COLO668 (cell line): ENCODE results near the gene LSM12.
"Not testable (repeated sequence)": the region's sequence is repeated elsewhere in the genome, so short reads cannot be mapped to it uniquely, and the experiment has no call there.

Experiments
- DNase-seq: peaks from one replicate; lab custom pipeline; 2025; ENCODE audit not compliant: unreplicated experiment; lab: John Stamatoyannopoulos, UW

The LSM12 gene

DNA sequence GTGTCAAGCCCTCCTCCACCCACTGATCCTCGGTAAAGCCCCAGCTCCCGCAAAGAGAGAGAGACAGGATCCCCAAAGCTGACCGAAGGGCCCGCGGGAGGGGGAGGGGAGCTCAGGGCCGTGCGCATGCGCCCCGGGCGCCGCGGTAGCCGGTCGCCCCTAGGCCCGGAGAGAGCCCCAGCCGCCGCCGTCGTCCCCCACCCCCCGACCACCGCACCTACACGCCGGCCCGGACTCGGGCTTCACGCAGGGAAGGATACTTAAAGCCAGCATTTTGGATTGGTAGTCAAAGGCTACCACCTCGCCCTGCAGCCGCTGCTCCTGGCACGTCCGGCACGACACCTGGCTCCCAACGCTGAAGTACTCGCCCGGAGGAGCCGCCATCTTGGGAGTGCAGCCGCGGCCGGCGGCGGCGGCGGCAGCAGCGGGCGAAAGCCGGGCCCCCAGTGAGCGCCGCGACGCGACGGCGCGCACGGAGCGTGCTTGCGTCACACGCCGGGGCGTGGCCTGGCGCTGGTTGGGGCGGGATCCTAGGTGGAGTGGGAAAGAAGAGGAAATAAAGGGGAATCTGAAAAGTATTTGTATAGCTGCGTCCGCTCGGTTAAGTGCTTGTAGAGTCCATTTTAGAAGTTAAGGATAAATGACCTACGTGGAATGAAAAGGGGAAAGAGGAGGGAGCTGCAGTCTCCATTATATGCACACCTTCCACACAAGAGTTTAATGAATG is at the start of gene LSM12:
LSM12 (minus strand) TSS at position 468 of the 727 bp plus-strand sequence; CDS start at position 384, 84 bp downstream.
- peak; percentile 90 for DNase-seq

DNA sequence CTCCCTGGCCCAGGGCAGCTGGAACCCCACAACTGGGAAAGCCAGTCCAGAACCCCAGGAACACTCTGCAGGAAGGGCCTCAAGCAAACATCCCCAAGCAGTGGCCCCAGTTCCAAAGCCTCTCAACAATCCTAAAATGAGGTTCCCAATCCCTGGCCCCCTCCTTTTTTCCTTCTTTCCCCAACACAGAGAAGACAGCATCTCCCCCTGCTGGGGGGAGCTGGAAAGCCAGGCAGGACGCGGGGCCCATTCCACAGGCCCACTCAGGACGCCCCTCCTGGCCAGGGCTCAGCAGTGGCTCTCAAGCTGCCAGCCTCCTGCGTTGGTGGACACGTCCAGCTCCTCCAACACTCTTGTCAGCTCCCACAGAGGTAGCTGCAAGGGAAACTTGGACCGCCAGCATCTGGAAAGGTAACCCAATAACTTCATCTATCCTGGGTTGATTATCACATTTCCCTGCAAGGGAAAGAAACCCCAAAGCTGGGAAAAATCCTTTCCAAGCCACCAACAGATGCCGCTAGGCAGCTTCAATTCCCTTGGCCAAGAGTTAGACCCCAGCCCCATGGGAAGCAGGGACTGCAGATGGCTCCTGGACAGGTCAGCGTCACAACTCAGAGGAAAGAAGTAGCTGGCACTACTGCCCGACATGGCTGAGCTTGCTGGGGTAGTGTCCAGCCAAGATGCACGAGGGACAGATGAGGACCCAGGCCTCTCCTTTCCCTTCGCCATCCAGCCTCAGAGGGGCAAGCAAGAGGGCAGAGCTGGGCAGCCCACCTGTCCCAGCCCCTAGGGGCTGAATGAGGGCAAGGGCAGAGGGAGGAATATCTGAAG is 49.3 kb upstream of the LSM12 start:
- DNase-seq: peak; percentile 28

DNA sequence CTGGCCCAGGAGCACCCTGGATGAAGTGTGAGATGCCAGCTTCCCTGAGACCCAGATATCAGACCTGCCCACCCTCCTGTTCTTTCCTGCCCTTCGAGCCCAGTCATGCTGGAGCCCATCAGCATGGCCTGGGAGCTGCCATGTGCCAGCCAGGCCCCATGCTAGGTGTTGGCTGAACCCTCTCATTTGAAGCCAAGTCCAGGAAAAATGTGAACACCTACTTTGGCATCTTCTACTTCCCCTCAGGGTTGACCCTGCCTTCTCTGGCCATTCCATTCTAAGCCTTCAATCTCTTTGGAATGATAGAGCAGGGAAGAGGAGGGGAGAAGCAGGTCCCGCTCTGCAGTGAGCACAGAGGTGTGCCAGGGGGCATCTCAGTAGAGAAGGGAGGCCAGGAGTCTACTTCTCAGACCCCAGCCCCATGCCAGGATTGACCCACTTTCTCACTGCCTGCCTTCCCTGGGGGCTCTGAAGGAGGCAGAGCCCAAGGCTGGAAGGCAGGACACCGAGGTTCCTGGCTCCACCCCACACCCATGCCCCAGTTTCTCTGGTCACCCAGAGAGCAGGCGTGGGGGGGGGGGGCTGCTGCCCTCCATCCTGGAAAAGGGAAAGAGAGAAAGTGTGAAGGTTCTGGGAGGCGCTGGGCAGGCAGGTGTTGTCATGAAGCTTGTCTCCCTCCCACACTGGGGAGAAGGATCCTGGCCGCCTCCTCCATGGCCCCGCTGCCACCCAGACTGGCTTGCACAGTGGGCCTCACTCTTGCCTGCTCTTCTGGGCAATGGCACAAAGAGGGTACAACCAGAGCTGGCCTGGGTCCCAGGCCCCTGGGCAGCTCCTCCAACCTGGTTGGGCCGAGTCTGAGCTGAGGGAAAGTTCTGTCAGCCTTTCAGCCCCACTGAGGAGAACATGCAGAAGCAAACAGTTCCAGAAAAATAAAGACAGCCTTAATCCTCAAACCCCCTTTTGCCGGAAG is 47.7 kb upstream of the LSM12 start:
- no peak for DNase-seq

DNA sequence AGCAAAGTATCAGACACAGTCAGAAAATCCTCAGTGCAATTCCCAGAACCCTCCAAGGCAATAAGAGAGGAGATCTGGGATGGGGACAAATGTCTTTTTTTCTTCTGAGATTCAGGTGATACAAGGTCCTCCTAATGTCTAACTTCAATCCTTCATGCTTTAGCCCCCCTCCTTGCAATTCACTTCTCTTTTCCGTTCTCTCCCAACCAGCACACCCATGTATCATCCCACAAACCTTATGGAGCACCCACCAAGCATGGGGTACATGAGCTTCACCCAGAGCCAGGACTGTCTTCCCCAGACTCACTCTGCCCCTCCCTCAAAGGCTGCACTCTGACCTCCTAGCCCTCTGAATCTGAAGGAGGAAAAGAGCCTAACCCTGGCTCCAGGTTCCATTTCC is 46.9 kb upstream of the LSM12 start:
- no peak for DNase-seq

DNA sequence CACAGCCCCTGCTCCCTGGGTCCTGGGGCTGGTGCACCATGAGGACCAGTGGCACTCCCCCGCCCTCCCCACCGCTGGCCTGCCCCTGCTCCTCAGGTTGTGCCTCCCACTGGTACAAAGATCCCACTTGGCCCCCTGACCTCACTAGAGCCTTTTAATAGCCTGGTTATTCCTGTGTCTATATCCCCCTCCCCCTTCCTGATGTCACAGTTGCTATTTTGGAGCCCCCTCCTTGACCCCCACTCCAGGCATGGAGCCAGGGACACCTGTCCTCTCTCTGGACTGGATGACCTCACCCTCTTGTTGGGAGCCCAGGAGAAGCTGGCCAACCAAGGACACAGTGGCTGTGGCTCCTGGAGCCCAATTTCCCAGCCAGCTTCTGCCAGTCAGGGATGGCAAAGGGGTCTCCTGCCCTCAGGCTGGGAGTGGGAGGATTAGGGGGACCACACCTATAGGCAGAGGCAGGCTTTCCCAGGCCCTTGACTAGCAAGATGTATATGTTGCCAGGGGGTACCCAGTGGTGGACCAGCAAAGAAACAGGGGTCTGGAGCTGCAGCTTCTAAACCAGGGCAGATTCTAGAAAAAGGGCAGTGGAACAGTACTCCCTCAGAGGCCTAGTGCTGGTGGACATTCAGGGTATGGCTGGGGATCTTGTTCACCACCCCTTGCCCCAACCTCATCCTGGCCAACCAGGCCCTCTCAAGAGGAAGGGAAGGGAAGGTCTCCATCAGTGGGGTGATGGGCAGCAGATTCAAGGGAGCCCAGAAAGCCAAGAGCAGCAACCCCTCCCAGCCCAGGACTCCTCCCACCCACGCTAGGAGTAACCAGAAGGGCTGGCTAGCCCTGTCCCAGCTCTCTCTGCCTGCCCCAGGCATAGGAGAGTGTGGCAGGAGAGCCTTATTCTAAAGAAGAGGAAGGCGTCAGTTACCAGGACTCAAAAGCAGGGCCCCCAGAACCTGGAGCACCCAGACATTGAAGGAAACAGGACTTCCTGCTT is 46.1 kb upstream of the LSM12 start:
- peak; percentile 13 for DNase-seq

DNA sequence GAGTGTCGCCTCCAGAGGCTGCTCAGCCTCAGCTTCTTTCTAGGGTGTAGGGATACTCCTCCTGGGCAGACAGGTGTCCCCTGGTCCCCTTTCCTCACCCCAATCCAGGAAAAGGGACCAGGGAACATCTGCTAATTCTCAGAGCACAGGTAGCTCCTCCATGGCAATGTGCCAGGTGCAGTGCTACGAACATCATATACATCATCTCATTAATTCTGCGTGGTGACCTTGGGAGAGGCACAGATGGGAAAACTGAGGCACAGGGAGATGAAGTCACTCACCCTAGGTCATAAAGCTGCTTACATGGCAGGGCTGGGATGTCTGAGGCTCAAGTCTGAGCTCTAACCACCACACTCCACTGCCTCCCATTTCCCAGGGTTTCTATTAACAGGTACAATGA is 45.3 kb upstream of the LSM12 start:
- DNase-seq: peak; percentile 18

DNA sequence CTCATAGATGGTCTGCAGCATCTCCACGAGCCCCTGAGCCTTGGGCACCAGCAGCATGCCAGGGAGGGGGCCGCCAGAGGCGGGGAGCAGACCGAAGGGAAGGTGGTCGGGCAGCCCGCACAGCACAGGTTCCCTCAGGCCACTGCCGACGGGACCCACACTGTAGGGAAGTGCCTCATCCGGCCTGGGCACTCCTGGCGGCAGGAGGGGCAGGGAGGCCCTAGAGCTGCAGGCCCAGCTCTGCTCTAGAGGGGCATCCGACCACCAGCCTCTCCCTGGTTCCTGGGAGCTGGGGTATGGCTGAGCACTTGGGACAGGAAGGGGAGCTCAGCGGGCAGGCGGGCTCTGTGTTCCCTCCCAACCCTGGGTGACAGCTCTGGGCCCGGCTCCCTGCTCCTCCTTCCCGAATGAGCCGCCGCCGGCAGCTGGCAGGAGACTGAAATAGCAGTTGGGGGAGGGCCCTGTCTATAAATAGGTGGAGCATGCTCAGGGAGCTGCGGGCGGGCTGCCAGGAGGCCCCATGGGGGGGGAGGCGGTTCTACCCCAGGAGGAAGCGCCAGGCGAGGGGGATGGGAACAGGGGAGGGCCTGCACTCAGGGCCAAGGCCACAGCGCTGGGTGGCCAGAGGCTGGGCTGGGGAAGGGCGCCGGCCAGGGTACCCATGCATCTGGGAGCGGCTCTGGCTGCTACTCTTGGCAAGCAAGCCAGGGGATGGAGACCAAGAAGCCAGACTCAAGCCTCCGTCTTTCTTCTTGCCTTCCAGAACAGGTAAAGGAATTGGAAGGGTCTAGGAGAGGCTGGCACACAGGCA is 44.6 kb upstream of the LSM12 start:
- peak; percentile 94 for DNase-seq

DNA sequence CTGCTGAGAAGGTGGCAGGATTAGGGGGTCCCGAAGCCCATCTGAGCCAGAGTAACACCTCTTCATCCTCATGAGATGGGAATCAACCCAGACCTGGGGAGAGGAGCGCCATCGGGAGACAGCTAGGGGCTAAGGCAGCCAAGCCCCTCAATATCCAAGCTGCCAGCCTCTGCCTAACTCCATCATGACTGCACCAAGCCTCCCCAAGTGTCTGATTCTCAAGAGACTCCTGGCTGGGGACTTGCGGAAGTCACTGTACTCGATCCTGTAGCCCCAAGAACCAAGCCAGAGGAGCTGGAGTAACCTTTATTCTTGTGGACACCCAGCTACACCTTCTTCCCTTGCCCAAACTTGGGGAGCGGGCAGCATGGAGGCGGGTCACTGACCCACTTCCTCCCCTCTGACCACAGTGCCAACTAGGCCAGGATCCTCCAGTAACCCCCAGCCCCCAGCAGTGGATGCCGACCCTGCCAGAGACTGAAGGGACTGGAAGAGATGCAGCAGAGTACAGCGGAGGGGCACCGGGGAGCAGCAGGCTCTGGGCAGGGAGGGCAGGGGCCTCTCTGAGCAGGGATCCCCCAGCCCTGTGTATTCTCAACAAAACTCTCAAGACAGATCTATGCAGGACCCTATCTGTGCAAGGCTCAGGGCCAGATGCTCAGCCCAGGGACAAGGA is 43.7 kb upstream of the LSM12 start:
- no peak for DNase-seq

DNA sequence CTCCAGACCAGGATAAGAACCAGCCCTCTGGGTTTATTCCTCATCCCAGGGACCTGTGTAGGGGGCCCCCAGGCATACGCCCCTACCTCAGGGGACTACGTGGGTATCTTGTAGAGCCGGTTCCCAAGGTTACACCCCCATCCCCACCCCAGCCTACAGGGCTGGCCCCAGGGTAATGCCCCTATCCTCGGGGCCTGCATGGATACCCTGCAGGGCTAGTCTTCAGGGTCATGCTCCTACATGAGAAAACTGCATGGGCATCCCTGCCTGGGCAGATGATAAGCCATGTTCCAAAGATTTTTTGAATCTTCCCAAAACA is 42.8 kb upstream of the LSM12 start:
- DNase-seq: no peak

DNA sequence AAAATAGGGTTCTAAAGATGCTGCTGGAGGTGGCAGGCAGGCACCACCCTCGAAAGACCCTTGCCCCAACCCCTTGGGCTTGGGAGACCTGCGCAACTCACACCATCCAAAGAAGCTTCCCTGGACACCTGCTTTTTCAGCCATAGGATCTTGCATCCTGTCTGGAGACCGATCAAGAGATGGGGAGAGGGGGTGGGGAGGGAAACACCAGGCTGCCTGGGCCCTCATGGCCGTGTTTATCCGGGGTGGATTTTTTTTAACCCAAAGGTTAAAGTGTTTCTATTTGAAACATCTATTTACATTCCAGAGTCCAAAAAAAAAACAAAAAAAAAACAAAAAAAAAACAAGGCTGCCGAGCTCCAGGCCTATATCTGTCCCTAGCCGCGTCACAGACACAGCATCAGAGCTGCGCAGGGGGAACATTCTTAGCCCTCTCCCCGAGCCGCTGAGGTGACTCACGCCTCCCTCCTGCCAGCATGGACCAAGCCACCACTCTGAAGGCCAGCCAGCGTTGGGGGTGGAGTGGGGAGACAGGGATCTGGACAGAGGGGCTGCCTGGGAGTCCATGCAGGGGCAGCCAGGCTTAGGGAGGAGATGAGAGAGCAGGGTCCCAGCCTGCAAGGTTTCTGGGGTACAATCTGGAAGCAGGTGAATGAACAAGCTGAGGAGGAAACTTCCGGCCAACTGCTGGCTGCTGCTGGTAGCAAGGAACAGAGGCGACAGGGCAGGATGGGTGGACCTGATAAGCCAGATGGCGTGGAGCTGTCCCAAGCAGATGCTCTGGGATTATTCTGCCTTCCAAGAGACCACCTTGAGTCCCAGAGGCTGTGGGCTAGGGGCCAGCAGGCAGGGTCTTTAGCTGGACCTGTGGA is 42.2 kb upstream of the LSM12 start:
- DNase-seq: no peak

DNA sequence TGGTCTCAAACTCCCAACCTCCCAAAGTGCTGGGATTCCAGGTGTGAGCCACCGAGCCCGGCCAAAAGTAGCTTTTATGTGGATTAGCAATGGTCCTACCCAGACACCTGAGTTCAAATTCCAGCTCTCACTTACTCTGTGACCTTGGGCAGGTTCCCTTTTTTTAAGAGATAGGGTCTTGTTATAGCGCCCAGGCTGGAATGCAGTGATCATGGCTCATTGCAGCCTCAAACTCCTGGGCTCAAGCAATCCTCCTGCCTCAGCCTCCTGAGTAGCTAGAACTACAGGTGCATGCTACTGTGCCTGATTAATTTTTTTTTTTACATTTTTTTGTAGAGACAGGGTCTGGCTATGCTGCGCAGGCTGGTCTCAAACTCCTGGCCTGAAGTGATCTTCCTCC is 40.3 kb upstream of the LSM12 start:
- no peak for DNase-seq

DNA sequence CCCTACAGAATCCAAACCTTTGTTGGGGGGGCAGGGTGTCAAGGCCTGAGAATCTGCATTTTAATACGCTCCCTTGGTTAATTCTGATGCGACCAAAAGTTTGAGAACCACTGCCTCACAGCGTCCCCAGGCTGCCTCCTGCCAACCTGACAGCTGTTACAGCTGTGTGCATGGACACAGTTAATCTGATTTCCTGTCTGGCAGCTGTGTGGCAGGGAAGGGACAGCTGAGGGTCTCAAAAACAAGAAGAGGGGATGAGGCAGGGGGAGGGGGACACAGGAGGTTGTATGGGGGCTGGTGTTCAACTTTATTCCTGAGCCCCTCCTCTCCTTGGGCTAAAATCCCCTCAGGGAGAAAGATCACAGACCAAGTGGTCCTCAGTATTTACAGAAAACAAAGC is 39.5 kb upstream of the LSM12 start:
- no peak for DNase-seq

DNA sequence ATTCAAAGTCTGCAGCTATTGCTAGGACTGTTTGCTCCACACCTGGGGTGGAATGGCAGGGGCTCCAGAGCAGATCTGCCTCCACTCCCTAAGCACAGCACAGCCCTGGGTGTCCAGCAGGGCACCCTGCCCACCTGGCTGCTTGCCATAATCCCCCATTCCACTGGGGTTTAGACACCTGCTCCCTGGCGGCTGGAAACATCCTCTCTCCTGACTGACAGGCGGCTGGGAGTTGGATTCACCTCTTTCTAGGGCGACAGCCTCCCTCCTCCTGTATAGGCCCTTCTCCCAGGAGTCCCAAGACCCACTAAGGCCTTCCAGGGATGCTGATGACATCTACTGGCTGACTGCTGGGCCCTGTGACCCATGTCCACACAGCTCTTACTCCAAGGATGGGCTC is 39.0 kb upstream of the LSM12 start:
- peak; percentile 30 for DNase-seq

DNA sequence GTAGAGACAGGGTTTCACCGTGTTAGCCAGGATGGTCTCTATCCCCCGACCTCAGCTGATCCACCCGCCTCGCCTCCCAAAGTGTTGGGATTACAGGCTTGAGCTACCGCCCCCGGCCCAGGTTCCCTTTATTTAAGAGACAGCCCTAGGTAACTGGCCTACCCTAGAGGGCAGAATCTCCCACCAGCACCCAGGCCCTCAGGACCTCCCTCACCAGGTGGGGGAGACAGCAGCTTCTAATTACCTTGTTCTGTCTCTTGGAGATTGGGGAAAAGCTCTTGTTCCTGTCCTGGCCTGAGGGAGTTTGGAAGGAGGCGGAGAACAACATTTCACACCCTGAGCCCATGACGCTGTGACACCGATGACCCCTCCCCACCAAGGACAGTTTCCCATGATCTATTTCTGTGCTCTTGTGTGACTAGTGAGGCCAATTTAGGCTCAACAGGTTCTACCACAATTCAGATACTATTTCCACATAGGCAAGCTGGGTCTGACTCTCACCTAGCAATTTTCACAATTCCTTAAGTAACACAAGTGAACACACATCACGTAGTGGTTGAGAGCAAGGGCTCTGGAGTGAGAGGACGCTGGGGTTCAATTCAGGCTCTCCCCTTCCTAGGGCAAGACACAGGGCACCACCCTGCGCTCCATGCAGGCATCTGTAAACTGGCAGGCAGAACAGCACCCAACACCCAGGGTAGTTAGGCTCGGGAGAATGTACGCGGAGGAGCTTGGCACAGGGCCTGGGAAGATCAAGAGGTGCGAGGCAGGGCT is 36.6 kb upstream of the LSM12 start:
- DNase-seq: no peak

DNA sequence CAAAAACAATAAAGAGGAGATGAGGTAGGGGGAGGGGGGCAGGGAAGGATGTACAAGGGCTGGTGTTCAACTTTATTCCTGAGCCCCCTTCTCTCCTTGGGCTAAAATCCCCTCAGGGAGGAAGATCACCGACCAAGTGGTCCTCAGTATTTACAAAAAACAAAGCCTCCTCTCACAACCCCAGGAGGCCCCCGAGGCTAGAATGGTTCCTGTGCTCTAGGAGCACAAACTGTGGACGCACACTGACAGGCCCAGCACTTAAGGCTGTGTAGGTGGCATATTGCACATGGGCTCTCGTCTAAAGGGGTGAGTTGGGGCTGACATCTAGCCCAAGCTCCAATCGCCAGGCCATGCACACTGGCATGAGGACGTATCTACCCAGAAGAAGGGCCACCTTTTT is 35.4 kb upstream of the LSM12 start:
- DNase-seq: not testable (repeated sequence)

DNA sequence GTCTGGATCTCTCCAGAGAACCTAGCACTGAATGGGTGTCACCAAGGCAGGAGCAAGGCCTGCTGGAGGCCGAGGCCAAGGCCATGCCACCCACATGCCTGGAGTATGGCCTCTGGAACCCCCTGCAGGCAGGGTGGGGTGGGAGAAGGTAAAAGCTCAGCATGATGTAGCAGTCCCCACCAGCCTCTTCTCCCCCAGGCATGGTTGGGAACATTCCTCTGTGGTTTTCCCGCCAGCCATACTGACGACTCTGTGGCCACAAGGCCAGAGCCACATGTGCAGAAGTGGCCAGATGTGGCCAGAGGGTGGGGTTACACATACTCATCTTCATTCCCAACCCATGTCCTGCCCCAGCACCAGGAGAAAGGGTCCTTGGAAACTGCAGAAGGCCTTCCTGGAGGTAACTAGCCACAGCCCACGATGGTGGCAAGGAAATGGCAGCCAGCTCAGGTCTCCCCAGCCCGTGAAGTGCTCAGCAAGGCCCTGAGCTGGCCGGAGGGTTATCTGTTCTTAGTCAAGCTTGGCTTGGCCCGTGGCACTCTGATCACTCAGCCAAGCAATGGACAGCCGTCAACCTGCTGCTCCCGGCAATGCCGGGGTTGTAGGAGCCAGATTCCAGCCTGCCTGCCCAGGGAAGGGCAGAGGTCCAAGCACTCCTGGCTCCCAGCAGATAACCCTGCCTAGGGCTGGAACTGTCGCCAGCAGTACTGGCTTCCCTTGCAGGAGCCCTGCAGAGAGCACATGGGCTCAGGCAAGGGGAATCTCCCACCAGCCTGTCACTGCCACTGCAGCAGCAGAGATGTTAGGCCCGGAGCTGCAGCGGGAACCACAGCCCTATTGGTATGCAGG is 30.9 kb upstream of the LSM12 start:
- DNase-seq: no peak
